ENCODE results near the gene TMEM184B. TPM values are rescaled to one million over a fixed set of nuclear protein-coding genes. Genes with fewer than 3 reads are reported as not detected.

The TMEM184B gene
- total and polyA plus RNA-seq, 2 of the 8 experiments (the other 6 are each of a cell fraction or from before 2014, with no cell fraction given): 41.6 to 81.0 TPM

- no peak overlapping the region for H3K18ac ChIP-seq (ENCODE audit: extremely low read depth, low read length)
- POLR2A ChIA-PET (ENCODE audit: partially characterized antibody): no interaction called here
- no peak overlapping the region for H2BK5ac ChIP-seq (ENCODE audit: low read depth, low read length)
- no peaks in the 10 kb centered on the region for H3K27me3 ChIP-seq (replicated peaks in 1 of 4; ENCODE audit: control insufficient read depth in 3 of 4, extremely low read depth in 1 of 4, insufficient read depth in 3 of 4, low read length in 3 of 4)
- no peaks in the 10 kb centered on the region for H3K9me3 ChIP-seq (ENCODE audit: insufficient read depth in 2 of 2, low read depth in 1 of 2, low read length in 1 of 2)
- no peaks in the 10 kb centered on the region for H3K79me2 ChIP-seq (ENCODE audit: control insufficient read depth in 1 of 2, insufficient read depth in 2 of 2, low read length in 2 of 2)
- H3K56ac ChIP-seq (replicated peaks; ENCODE audit: insufficient read length, low read depth, low read length): no peak overlapping the region
- H3K4me2 ChIP-seq (ENCODE audit: insufficient read depth in 1 of 2, low read depth in 2 of 2, low read length in 2 of 2): no peak overlapping the region
- no peak overlapping the region for H3K27ac ChIP-seq (ENCODE audit: low read depth, low read length)
- peaks cover 0 to 4% (median 2%) of the 10 kb centered on the region in 4 experiments; a peak in 3 of 7 replicates for H3K4me1 ChIP-seq (replicated peaks in 1 of 4; ENCODE audit: control insufficient read depth in 3 of 4, insufficient read depth in 4 of 4, low read length in 3 of 4)
- no peaks in the 10 kb centered on the region for H3K23me2 ChIP-seq (ENCODE audit: low read depth, low read length)
- H3K9ac ChIP-seq (replicated peaks in 1 of 4; ENCODE audit: extremely low read depth in 1 of 4, low read depth in 3 of 4, low read length in 3 of 4): no peak overlapping the region
- no peaks in the 10 kb centered on the region for H3K36me3 ChIP-seq (ENCODE audit: control insufficient read depth in 2 of 4, insufficient read depth in 4 of 4, low read length in 3 of 4)
- H2BK15ac ChIP-seq (ENCODE audit: low read length): no peak overlapping the region
- no peaks in the 10 kb centered on the region for H4K20me1 ChIP-seq (replicated peaks in 1 of 2; ENCODE audit: control insufficient read depth in 1 of 2, insufficient read depth in 2 of 2, low read length in 2 of 2)
- 97% methylated on average over 5 of the region's 5 CpGs; no CpG with 5 or more reads in 1 of the 2 experiments for WGBS, 2 experiments (ENCODE audit: extremely low coverage in 1 of 2, insufficient coverage in 1 of 2, insufficient read length in 1 of 2, insufficient replicate concordance in 2 of 2, low coverage in 1 of 2, low lambda C conversion rate in 2 of 2, missing lambda C conversion rate in 1 of 2)
- CTCF ChIA-PET (ENCODE audit: partially characterized antibody): no interaction called here
- no peak overlapping the region for H3K23ac ChIP-seq (ENCODE audit: insufficient read length)
- H3K4ac ChIP-seq (replicated peaks; ENCODE audit: insufficient read length, low read depth, low read length): no peak overlapping the region
- H2AK5ac ChIP-seq (ENCODE audit: low read depth, low read length): no peak overlapping the region
- no peak overlapping the region for H3K14ac ChIP-seq (ENCODE audit: insufficient read length)
- TF ChIP-seq CREB1 (IDR thresholded peaks at IDR 0.05) (no peak), SAP30 (IDR thresholded peaks at IDR 0.05; ENCODE audit: insufficient read depth, insufficient replicate concordance, low read length) (no peak), MAX (IDR thresholded peaks at IDR 0.05) (no peak)
- no peak overlapping the region for H4K8ac ChIP-seq (ENCODE audit: extremely low read depth, insufficient read depth, low read length)
- H2BK12ac ChIP-seq (ENCODE audit: low read depth, low read length): no peak overlapping the region
- H3K79me1 ChIP-seq (ENCODE audit: low read depth, low read length): no peaks in the 10 kb centered on the region
- no peak overlapping the region for H4K91ac ChIP-seq (replicated peaks; ENCODE audit: insufficient read length, low read length)
- FAIRE-seq (no peak), DNase-seq (ENCODE audit: low read depth in 1 of 2, low spot score in 2 of 2) (no peak)
- H2BK120ac ChIP-seq (replicated peaks; ENCODE audit: low read depth, low read length): no peak overlapping the region
- no peak overlapping the region for H2BK20ac ChIP-seq (ENCODE audit: low read length)
- no peak overlapping the region for H3K4me3 ChIP-seq (ENCODE audit: extremely low read depth in 1 of 4, insufficient read depth in 2 of 4, low read depth in 3 of 4, low read length in 4 of 4)
- H4K5ac ChIP-seq (ENCODE audit: insufficient read length, low read depth, low read length): no peak overlapping the region
- H2AFZ ChIP-seq (ENCODE audit: low read length): no peak overlapping the region
Observed at GRCh38 chr22:38170469-38170868, 102.3 kb downstream of the TMEM184B start.

Small RNA genes lying within 50 kb of the gene (small RNA-seq; reads per million reads assigned to genes)
- not detected for gene RF00017 (ENCODE audit: insufficient read depth)
- not detected for gene RN7SL704P (ENCODE audit: insufficient read depth)

Other genes starting within 250 kb of the TMEM184B start
- 22.9 and 26.2 TPM in 2 replicates for gene PICK1, start 215.6 kb downstream of the TMEM184B start, total RNA-seq (2021; fragmentation: NEBNext Ultra II Directional; extraction: Animal tissue kit (Norgen Biotek cat#: 25700))
- 20.4 and 26.7 TPM in 2 replicates for gene PICK1, start 215.6 kb downstream of the TMEM184B start, polyA plus RNA-seq (2011; rRNA removed)
- not detected in 2 replicates for gene SLC16A8, start 188.8 kb downstream of the TMEM184B start, total RNA-seq (2021; fragmentation: NEBNext Ultra II Directional; extraction: Animal tissue kit (Norgen Biotek cat#: 25700))
- gene SLC16A8, start 188.8 kb downstream of the TMEM184B start, polyA plus RNA-seq (2011; rRNA removed): 0.70 and 1.2 TPM in 2 replicates
- gene BAIAP2L2, start 162.3 kb downstream of the TMEM184B start, total RNA-seq (2021; fragmentation: NEBNext Ultra II Directional; extraction: Animal tissue kit (Norgen Biotek cat#: 25700)): 5.4 and 7.2 TPM in 2 replicates
- gene BAIAP2L2, start 162.3 kb downstream of the TMEM184B start, polyA plus RNA-seq (2011; rRNA removed): 10.0 and 13.9 TPM in 2 replicates
- 13.2 and 14.2 TPM in 2 replicates for gene PLA2G6, start 91.2 kb downstream of the TMEM184B start, total RNA-seq (2021; fragmentation: NEBNext Ultra II Directional; extraction: Animal tissue kit (Norgen Biotek cat#: 25700))
- gene PLA2G6, start 91.2 kb downstream of the TMEM184B start, polyA plus RNA-seq (2011; rRNA removed): 21.0 and 36.0 TPM in 2 replicates
- 6.2 and 6.3 TPM in 2 replicates for gene MAFF, start 71.0 kb downstream of the TMEM184B start, total RNA-seq (2021; fragmentation: NEBNext Ultra II Directional; extraction: Animal tissue kit (Norgen Biotek cat#: 25700))
- gene MAFF, start 71.0 kb downstream of the TMEM184B start, polyA plus RNA-seq (2011; rRNA removed): 1.5 and 2.4 TPM in 2 replicates
- 244 and 247 TPM in 2 replicates for gene CSNK1E, start 44.4 kb upstream of the TMEM184B start, total RNA-seq (2021; fragmentation: NEBNext Ultra II Directional; extraction: Animal tissue kit (Norgen Biotek cat#: 25700))
- gene CSNK1E, start 44.4 kb upstream of the TMEM184B start, polyA plus RNA-seq (2011; rRNA removed): 263 and 387 TPM in 2 replicates
- gene KCNJ4, start 182.2 kb upstream of the TMEM184B start, total RNA-seq (2021; fragmentation: NEBNext Ultra II Directional; extraction: Animal tissue kit (Norgen Biotek cat#: 25700)): 2.2 and 2.3 TPM in 2 replicates
- gene KCNJ4, start 182.2 kb upstream of the TMEM184B start, polyA plus RNA-seq (2011; rRNA removed): 1.4 TPM in 2 replicates
- gene KDELR3, start 195.1 kb upstream of the TMEM184B start, total RNA-seq (2021; fragmentation: NEBNext Ultra II Directional; extraction: Animal tissue kit (Norgen Biotek cat#: 25700)): 7.8 and 7.9 TPM in 2 replicates
- 8.0 and 13.0 TPM in 2 replicates for gene KDELR3, start 195.1 kb upstream of the TMEM184B start, polyA plus RNA-seq (2011; rRNA removed)
- gene DDX17, start 233.3 kb upstream of the TMEM184B start, total RNA-seq (2021; fragmentation: NEBNext Ultra II Directional; extraction: Animal tissue kit (Norgen Biotek cat#: 25700)): 441 and 448 TPM in 2 replicates
- gene DDX17, start 233.3 kb upstream of the TMEM184B start, polyA plus RNA-seq (2011; rRNA removed): 437 and 698 TPM in 2 replicates